Measurements from ENCODE around the gene VAMP2.

Gene VAMP2

GRCh38 chr17:8133941-8134340, 28.8 kb downstream of the VAMP2 start:
- no peaks in the 10 kb centered on the region for H3K9me3 ChIP-seq (ENCODE audit: control insufficient read depth, insufficient read depth, low read length)
- no peak for TF ChIP-seq CTCF (IDR thresholded peaks at IDR 0.05; ENCODE audit: low read depth, low read length, poor library complexity, severe bottlenecking)
- TF ChIP-seq EZH2phosphoT487 (IDR thresholded peaks at IDR 0.05; ENCODE audit: borderline replicate concordance, low read length), result no peak
- H3K27ac ChIP-seq (ENCODE audit: low read depth, low read length), result no peak overlapping the region
- H3F3A ChIP-seq (ENCODE audit: control insufficient read depth, insufficient read depth), result peaks cover 3% of the 10 kb centered on the region; the same call in 1 of the 2 replicates
- H4K20me1 ChIP-seq (ENCODE audit: control insufficient read depth, insufficient read depth, low read depth, low read length), result no peaks in the 10 kb centered on the region
- no peaks in the 10 kb centered on the region for H3K36me3 ChIP-seq (ENCODE audit: control insufficient read depth, low read length)
- peaks cover 27% of the 10 kb centered on the region for H3K27me3 ChIP-seq (ENCODE audit: control insufficient read depth, low read length)
- H3K4me1 ChIP-seq (ENCODE audit: control insufficient read depth, low read length), result peaks cover 12% of the 10 kb centered on the region
- no peaks in the 10 kb centered on the region for H3K79me2 ChIP-seq (ENCODE audit: control insufficient read depth, low read length)
- H3K4me2 ChIP-seq (ENCODE audit: low read length), result no peak overlapping the region
- no peaks in the 10 kb centered on the region for H3K9me2 ChIP-seq (replicated peaks; ENCODE audit: control insufficient read depth, low read length)
- no peak overlapping the region for H3K4me3 ChIP-seq (ENCODE audit: low read length)

GRCh38 chr17:8133399-8133798, 29.3 kb downstream of the VAMP2 start:
- H3K36me3 ChIP-seq (ENCODE audit: control insufficient read depth, low read length), result no peaks in the 10 kb centered on the region
- no peaks in the 10 kb centered on the region for H3K79me2 ChIP-seq (ENCODE audit: control insufficient read depth, low read length)
- TF ChIP-seq CTCF (IDR thresholded peaks at IDR 0.05; ENCODE audit: low read depth, low read length, poor library complexity, severe bottlenecking) (no peak), EZH2phosphoT487 (IDR thresholded peaks at IDR 0.05; ENCODE audit: borderline replicate concordance, low read length) (no peak)
- 0 out of 2 replicates have a peak, but pooled peaks cover 3% of the 10 kb centered on the region for H3F3A ChIP-seq (ENCODE audit: control insufficient read depth, insufficient read depth)
- H3K9me3 ChIP-seq (ENCODE audit: control insufficient read depth, insufficient read depth, low read length), result no peaks in the 10 kb centered on the region
- no peaks in the 10 kb centered on the region for H3K9me2 ChIP-seq (replicated peaks; ENCODE audit: control insufficient read depth, low read length)
- peaks cover 32% of the 10 kb centered on the region for H3K27me3 ChIP-seq (ENCODE audit: control insufficient read depth, low read length)
- no peak overlapping the region for H3K27ac ChIP-seq (ENCODE audit: low read depth, low read length)
- H4K20me1 ChIP-seq (ENCODE audit: control insufficient read depth, insufficient read depth, low read depth, low read length), result no peaks in the 10 kb centered on the region
- H3K4me1 ChIP-seq (ENCODE audit: control insufficient read depth, low read length), result peaks cover 12% of the 10 kb centered on the region
- H3K4me3 ChIP-seq (ENCODE audit: low read length), result no peak overlapping the region
- no peak overlapping the region for H3K4me2 ChIP-seq (ENCODE audit: low read length)

GRCh38 chr17:8131844-8132441, 30.8 kb downstream of the VAMP2 start:
- Histone ChIP-seq H3K9me2 (replicated peaks; ENCODE audit: control insufficient read depth, low read length) (no peaks in the 10 kb centered on the region), H3F3A (ENCODE audit: control insufficient read depth, insufficient read depth) (peaks cover 6% of the 10 kb centered on the region), H3K27ac (ENCODE audit: low read depth, low read length) (no peak overlapping the region), H3K36me3 (ENCODE audit: control insufficient read depth, low read length) (no peaks in the 10 kb centered on the region), H3K9me3 (ENCODE audit: control insufficient read depth, insufficient read depth, low read length) (no peaks in the 10 kb centered on the region), H3K4me2 (ENCODE audit: low read length) (no peak overlapping the region), H3K4me3 (ENCODE audit: low read length) (no peak overlapping the region), H3K4me1 (ENCODE audit: control insufficient read depth, low read length) (peaks cover 5% of the 10 kb centered on the region), H3K79me2 (ENCODE audit: control insufficient read depth, low read length) (no peaks in the 10 kb centered on the region), H3K27me3 (ENCODE audit: control insufficient read depth, low read length) (peaks cover 30% of the 10 kb centered on the region), H4K20me1 (ENCODE audit: control insufficient read depth, insufficient read depth, low read depth, low read length) (no peaks in the 10 kb centered on the region)
- TF ChIP-seq EZH2phosphoT487 (IDR thresholded peaks at IDR 0.05; ENCODE audit: borderline replicate concordance, low read length), result no peak
- TF ChIP-seq CTCF (IDR thresholded peaks at IDR 0.05; ENCODE audit: low read depth, low read length, poor library complexity, severe bottlenecking), result no peak
